Prostate gland (tissue), 2 donors: ENCODE results near the gene ECE1. TPM values are rescaled to one million over a fixed set of nuclear protein-coding genes. Genes with fewer than 3 reads are reported as not detected.

Experiments
- DNase-seq: peaks from one replicate; pipeline ENCODE4 v3.0.0-alpha.2; 2019; ENCODE audit warnings: low spot score
- H3K27ac ChIP-seq, 2 donors: fragments of 200-600 bp; sonication (generic); 2 replicates each; pipeline ENCODE4 v1.5.1; 2017 to 2019
- H3K27me3 ChIP-seq: fragments of 200-600 bp; sonication (generic); replicated peaks from 2 replicates; pipeline ENCODE4 v1.5.1; 2019; ENCODE audit not compliant: insufficient read depth
- H3K36me3 ChIP-seq, 2 donors: fragments of 200-600 bp; sonication (generic); 1 replicate in 1 of 2; 2 replicates in 1 of 2; pipeline versions ENCODE4 v1.5.1 to v1.8.1; 2017 to 2019
- H3K4me1 ChIP-seq: fragments of 200-600 bp; sonication (generic); replicated peaks from 2 replicates; pipeline ENCODE4 v1.5.1; 2019
- H3K4me3 ChIP-seq, 2 donors: fragments of 200-600 bp; sonication (generic); 2 replicates each; pipeline ENCODE4 v1.5.1; 2017 to 2019
- H3K9me3 ChIP-seq: fragments of 200-600 bp; sonication (generic); 2 replicates; pipeline ENCODE4 v1.5.1; 2017
- CTCF ChIP-seq, 4 experiments: fragments of 200-600 bp in 2 of 4; fragments of 450-650 bp in 2 of 4; sonication (generic) in 2 of 4; IDR thresholded peaks; 1 replicate in 3 of 4; 2 replicates in 1 of 4; pipeline ENCODE4 v1.5.1; 2016 to 2019; ENCODE audit warnings: antibody characterized with exemption in 4 of 4, mild to moderate bottlenecking in 2 of 4, moderate library complexity in 2 of 4
- POLR2A ChIP-seq: fragments of 450-650 bp; IDR thresholded peaks from one replicate; pipeline ENCODE4 v1.6.1; 2016; ENCODE audit warnings: antibody characterized with exemption, mild to moderate bottlenecking
- POLR2AphosphoS5 ChIP-seq: sonication (generic); formaldehyde crosslinking; IDR thresholded peaks from one replicate; pipeline ENCODE4 v1.6.1; 2017; ENCODE audit warnings: antibody characterized with exemption
- WGBS: methylation state at CpG from one replicate; pipeline ENCODE4 v1.1.5; 2018; 5-methylcytosine and 5-hydroxymethylcytosine counted together
- intact Hi-C: fragments of 100-400 bp; cut with DNase I; formaldehyde crosslinking; loops from one replicate; pipeline ENCODE4 v1.14.2; 2022
- total RNA-seq, 2 donors: library from RNA; depleted of rRNA; stranded (reverse); fragments of >200 nt; gene quantifications; one replicate each; pipeline ENCODE4 v1.1.0, GENCODE V29; 2016

The ECE1 gene
- total RNA-seq, 2 donors from 2014 or later, result 113 to 146 TPM

GRCh38 chr1:21313203-21313885 is 23.1 kb upstream of the ECE1 start:
- DNase-seq, result no peak
- WGBS, result 53% methylated on average over 6 of the region's 6 CpGs
- H3K4me1 ChIP-seq, result peaks cover 13% of the 10 kb centered on the region
- no peaks in the 10 kb centered on the region for H3K36me3 ChIP-seq
- H3K27ac ChIP-seq, result peak overlapping the region in 1 of 2 donors; percentile 34
- intact Hi-C loops, result no loop called here
- H3K4me3 ChIP-seq, result no peak overlapping the region
- no peaks in the 10 kb centered on the region for H3K27me3 ChIP-seq
- no peak for TF ChIP-seq POLR2AphosphoS5
- no peak for TF ChIP-seq POLR2A
- TF ChIP-seq CTCF (IDR thresholded peaks at IDR 0.05), result no peak
- no peaks in the 10 kb centered on the region for H3K9me3 ChIP-seq

- Histone ChIP-seq H3K9me3 (no peaks in the 10 kb centered on the region), H3K4me1 (peaks cover 18% of the 10 kb centered on the region), H3K27me3 (no peaks in the 10 kb centered on the region), H3K36me3 (no peaks in the 10 kb centered on the region), H3K27ac (no peak overlapping the region), H3K4me3 (no peak overlapping the region)
- TF ChIP-seq POLR2A, result no peak
- no peak for TF ChIP-seq CTCF (IDR thresholded peaks at IDR 0.05)
- TF ChIP-seq POLR2AphosphoS5, result no peak
- WGBS, result 86% methylated on average over 4 of the region's 4 CpGs
- no peak for DNase-seq
- intact Hi-C loops, result no loop called here
Observed at GRCh38 chr1:21312407-21312992, 22.2 kb upstream of the ECE1 start.

DNA sequence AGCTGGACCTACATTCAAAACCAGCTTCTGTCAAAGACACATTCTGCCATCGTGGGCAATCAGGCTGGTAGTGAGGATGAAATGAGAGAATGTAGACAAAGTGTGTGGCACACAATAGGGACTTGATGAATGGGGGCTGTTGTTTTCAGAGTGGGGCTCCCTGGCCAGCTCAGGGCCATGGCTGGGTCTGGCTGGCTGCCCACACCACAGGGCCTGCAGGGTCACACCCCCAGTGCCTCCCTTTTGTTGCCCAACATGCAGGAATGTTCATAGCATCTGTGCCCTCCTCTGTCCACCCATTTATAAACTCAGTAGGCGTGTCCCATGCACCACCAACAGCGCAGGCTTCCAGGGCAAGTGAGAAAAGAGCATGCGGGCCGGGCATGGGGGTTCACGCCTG is 20.8 kb upstream of the ECE1 start:
- Histone ChIP-seq H3K27ac (peak overlapping the region in 1 of 2 donors; percentile 13), H3K9me3 (no peaks in the 10 kb centered on the region), H3K36me3 (no peaks in the 10 kb centered on the region), H3K4me1 (peaks cover 14% of the 10 kb centered on the region), H3K4me3 (no peak overlapping the region), H3K27me3 (no peaks in the 10 kb centered on the region)
- DNase-seq, result no peak
- 94% methylated on average over 6 of the region's 6 CpGs for WGBS
- TF ChIP-seq POLR2AphosphoS5, result no peak
- no peak for TF ChIP-seq CTCF (IDR thresholded peaks at IDR 0.05)
- TF ChIP-seq POLR2A, result no peak
- intact Hi-C loops, result no loop called here

DNA sequence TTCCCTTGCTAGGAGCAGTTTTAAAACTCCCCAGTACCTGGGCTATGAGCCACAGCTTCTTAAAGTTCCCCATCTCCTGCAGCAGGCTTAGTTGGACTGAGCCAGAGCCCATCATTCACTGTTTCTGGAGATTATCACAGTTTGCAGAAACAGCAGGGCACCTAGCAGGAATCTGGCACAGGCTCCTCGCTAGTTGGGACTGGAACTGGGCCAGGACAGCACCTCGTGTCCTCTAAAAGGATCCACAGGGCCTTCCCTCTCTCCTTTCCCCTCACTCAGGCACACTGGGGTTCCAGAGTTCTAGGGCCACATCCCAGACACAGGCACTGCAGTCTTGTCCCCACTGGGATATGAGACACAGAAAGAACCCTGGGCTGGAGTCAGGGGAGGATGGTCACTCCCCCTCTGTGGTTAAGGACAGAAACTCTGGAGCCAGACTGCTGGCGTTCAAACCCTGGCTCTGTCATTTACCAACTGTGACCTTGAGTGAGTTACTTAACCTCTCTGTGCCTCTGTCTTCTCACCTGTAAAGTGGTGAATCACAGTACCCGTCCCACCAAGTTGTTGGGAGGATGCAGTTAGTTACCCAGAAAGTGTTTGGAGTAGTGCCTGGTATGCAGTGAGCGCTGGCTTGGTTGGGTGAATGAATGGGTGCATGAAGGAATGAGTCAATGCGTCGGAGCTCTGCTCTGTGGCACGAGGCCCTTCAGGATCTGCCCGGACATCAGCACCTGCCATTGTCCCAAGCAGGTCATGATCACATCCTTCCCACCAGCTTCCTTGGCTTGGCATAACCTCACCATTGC is 18.8 kb upstream of the ECE1 start:
- no peaks in the 10 kb centered on the region for H3K27me3 ChIP-seq
- H3K4me3 ChIP-seq, result no peak overlapping the region
- WGBS, result 49% methylated on average over 9 of the region's 9 CpGs
- no peaks in the 10 kb centered on the region for H3K9me3 ChIP-seq
- H3K4me1 ChIP-seq, result peaks cover 14% of the 10 kb centered on the region
- peak overlapping the region; percentile 16 to 32 for H3K27ac ChIP-seq
- H3K36me3 ChIP-seq, result no peaks in the 10 kb centered on the region
- peak; percentile 65 for DNase-seq
- intact Hi-C loops, result no loop called here
- no peak for TF ChIP-seq CTCF (IDR thresholded peaks at IDR 0.05)
- no peak for TF ChIP-seq POLR2A
- no peak for TF ChIP-seq POLR2AphosphoS5
